HG02623 (cell line): ENCODE results near the gene PTPRN2.

Experiments
- ATAC-seq: cut with Tn5 transposase; IDR thresholded peaks from one replicate; pipeline ENCODE4 v1.9.1; 2021; ENCODE audit warnings: moderate library complexity; ENCODE audit not compliant: unreplicated experiment

PTPRN2 gene

GRCh38 chr7:158000160-158000559 is 587.5 kb downstream of the PTPRN2 start:
- ATAC-seq = no peak

- ATAC-seq = no peak
Observed at GRCh38 chr7:157998884-157999552, 588.6 kb downstream of the PTPRN2 start.

DNA sequence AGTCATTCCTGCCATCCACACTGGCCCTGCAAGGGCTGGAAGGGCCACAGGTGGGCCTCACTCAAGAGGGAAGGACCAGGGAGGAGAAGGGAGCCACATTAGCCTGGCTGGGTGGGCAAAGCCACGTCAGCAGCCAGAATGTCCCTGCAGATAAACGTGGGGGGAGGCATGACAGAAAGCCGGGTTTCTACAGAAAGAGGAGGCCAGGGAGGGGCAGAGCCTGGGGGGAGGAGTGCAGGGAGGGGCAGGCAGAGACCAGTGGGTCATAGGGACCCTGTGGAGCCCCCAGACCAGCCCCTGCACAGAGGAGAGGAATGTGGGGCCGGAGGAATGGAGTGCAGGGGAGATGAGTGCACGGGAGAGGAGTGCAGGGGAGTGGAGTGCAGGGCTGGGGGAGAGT is 590.2 kb downstream of the PTPRN2 start:
- ATAC-seq = no peak

DNA sequence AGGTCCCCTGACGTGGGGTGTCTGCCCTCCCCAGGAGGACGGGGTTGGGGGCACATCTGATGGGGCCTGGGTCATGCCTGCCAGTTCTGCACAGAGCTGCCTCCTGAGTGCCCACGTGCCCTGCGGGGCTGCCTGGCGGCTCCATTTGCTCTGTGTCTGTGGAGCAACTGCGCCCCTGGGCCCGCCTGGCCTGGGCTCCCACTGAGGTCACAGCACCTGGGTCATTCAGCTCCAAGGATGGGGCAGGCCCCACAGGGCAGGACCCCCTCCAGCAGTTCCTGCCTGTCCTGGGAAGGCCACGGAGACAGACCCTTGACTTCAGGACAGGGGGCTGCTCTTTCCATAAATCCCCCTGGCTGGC is 590.6 kb downstream of the PTPRN2 start:
- no peak for ATAC-seq

GRCh38 chr7:157996359-157997079 is 591.1 kb downstream of the PTPRN2 start:
- no peak for ATAC-seq

DNA sequence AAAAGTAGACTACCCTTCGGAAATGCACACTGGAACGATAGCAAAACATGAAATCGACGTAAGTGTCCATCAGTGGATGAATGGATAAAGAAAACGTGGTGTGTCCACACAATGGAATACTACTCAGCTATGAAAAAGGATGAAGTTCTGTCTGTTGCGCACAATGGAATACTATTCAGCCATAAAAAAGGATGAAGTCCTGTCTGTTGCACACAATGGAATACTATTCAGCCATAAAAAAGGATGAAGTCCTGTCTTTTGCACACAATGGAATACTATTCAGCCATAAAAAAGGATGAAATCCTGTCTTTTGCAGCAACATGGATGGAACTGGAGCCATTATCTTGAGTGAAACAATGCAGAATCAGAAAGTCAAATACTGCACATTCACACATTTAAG is 591.8 kb downstream of the PTPRN2 start:
- ATAC-seq = no peak

- no peak for ATAC-seq
Observed at GRCh38 chr7:157994319-157994718, 593.3 kb downstream of the PTPRN2 start.

GRCh38 chr7:157993406-157994105 is 594.1 kb downstream of the PTPRN2 start:
- no peak for ATAC-seq

GRCh38 chr7:157992511-157993160 is 595.0 kb downstream of the PTPRN2 start:
- no peak for ATAC-seq

DNA sequence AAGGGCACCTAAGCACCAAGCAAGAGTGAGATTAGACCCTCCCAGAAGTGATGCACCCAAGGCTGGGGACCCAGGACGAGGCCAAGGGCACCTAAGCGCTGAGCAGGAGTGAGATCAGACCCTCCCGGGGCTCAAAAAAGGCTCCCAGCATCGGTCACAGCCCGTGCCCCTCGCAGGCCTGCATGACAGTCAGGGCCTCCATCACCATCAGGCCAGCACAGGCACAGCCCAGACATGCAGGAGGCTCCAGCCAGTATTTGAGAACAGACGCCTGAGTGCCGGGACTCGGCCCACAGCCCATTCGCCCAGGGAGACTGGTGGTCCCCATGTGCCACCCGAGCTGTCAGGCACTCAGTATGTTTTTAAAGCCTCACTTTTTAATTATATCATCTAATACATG is 595.9 kb downstream of the PTPRN2 start:
- ATAC-seq = no peak

- no peak for ATAC-seq
Observed at GRCh38 chr7:157991351-157991750, 596.3 kb downstream of the PTPRN2 start.

DNA sequence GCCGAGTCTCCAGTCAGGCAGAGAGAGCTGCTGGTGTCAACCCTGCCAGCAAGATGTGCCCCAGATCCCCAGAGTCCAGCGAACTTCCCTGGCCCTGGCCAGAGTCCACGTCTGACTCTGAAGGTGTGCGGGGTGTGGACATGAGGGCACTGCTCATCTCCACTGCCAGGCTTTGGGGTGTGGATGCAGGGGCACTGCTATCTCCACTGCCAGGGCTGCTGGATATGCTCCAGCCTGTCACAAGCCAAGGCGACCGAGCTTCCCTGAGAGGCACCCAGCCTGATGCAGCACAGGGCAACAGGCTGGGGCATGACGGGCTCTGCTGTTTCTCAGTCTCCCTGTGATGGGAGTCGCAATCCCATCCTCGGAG is 596.8 kb downstream of the PTPRN2 start:
- ATAC-seq = no peak

DNA sequence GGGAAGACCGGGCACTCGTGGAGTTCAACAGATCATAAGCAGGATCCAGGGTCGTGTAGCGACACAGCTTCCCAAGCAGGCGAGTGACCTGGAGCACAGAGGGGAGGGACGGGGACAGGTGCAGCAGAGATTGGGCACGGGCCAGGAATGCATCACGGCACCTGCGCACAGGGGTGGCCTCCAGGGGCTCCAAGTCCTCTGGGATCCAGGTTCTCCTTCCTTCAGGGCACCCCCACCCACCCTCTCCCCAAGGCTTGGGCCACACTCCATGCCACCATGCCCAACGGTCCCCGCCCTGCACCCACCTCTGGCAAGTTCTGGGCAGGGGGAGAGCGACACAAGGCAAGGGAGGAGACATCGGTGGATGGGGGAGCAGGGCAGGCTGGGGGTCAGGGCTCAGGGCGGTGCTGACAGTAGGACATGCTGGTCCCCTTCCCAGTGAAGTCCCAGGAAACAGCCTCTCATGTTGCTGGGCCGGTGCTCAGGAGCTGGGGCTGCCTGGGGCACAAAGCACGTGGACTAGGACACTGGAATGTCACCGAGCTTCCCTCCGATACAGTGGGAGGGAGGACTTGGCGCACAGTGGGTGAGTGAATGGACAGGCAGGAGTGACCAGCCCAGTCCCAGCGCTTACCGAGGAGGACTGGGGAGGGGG is 597.3 kb downstream of the PTPRN2 start:
- no peak for ATAC-seq

DNA sequence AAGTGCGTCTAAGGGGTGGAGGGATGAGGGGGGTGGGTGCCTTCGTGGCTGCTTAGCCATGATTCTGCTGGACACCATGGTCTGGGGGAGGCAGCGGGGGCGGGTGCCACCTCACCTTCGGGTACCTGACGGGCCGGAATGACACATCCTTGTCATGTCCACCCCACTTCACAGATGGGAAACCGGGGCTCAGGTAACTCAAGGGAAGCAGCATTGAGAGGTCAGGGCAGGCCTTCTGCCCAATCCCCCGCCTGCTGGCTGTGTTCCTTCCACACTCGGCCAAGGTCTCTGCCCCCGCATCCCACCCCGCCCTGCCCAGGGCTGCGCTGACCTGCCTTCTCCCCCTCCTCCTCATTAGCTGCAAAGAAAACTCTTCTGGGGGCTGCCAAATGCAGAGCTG is 598.0 kb downstream of the PTPRN2 start:
- ATAC-seq = no peak

- ATAC-seq = no peak
Observed at GRCh38 chr7:157987906-157988305, 599.7 kb downstream of the PTPRN2 start.

- no peak for ATAC-seq
Observed at GRCh38 chr7:157986051-157986450, 601.6 kb downstream of the PTPRN2 start.

- no peak for ATAC-seq
Observed at GRCh38 chr7:157985636-157986035, 602.0 kb downstream of the PTPRN2 start.

DNA sequence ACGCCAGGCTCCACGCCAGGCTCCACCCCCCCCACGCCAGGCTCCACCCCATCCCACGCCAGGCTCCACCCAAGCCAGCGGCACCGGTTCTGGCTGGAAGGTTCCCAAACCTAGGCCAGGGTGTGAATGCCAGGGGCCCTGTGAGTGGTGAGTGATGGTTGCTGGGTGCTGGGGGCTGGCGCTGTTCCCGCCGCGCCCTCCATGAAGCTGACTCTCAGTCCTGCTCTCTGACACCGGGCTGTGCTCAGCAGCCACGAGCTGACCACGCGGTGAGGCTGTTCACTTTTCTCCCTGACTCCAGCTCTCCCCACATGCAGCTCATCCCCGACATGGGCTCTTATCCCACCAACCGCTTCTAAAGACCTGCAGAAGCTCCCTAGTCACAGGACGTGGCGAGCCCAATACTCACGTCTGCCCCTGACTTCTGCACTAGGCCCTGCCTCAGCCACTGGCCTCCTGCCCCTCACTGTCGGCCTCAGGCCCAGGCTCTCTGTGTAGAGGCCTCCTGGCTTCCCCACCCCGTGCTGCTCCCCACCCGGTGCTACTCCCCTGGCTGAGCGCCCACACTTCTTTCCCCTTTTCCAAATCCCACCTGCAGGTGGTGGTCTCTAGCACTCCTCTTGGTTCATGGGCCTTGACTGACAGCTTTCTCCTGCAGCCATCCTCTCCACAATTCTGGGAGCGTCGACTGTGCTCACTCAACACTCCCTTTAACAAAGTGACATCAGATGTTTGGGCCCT is 603.0 kb downstream of the PTPRN2 start:
- no peak for ATAC-seq

- no peak for ATAC-seq
Observed at GRCh38 chr7:157983502-157984422, 603.9 kb downstream of the PTPRN2 start.
